Tibial nerve (tissue), 4 donors: ENCODE results near the gene RUNX1. TPM values are rescaled to one million over a fixed set of nuclear protein-coding genes. Genes with fewer than 3 reads are reported as not detected.

ENCODE experiments used
- DNase-seq, 2 donors: peaks; one replicate each; pipeline ENCODE4 v3.0.0-alpha.2; 2019; ENCODE audit warnings: low spot score in 2 of 2
- H3K27ac ChIP-seq, 4 donors: fragments of 200-600 bp; sonication (generic) in 3 of 4; one replicate each; pipeline ENCODE4 v1.5.1; 2017 to 2019; ENCODE audit warnings: mild to moderate bottlenecking in 1 of 4
- H3K27me3 ChIP-seq, 2 donors: fragments of 200-600 bp; sonication (generic) in 1 of 2; one replicate each; pipeline versions ENCODE4 v1.5.1 to v1.6.0; 2017 to 2019
- H3K36me3 ChIP-seq, 3 donors: fragments of 200-600 bp; sonication (generic); one replicate each; pipeline ENCODE4 v1.5.1; 2018 to 2019
- H3K4me1 ChIP-seq, 4 donors: fragments of 200-600 bp; sonication (generic) in 3 of 4; one replicate each; pipeline ENCODE4 v1.5.1; 2017 to 2019
- H3K4me3 ChIP-seq, 4 donors: fragments of 200-600 bp; sonication (generic) in 3 of 4; one replicate each; pipeline ENCODE4 v1.5.1; 2017 to 2019; ENCODE audit warnings: mild to moderate bottlenecking in 1 of 4, moderate library complexity in 1 of 4
- H3K9me3 ChIP-seq, 4 donors: fragments of 200-600 bp; sonication (generic) in 3 of 4; one replicate each; pipeline ENCODE4 v1.5.1; 2017 to 2019
- EP300 ChIP-seq, 2 donors: sonication (generic); formaldehyde crosslinking; IDR thresholded peaks; one replicate each; pipeline ENCODE4 v1.6.1; 2017; ENCODE audit warnings: antibody characterized with exemption in 2 of 2, mild to moderate bottlenecking in 1 of 2
- POLR2A ChIP-seq, 2 donors: fragments of 450-650 bp; IDR thresholded peaks; one replicate each; pipeline ENCODE4 v1.6.1; 2017; ENCODE audit warnings: antibody characterized with exemption in 2 of 2, mild to moderate bottlenecking in 2 of 2, moderate library complexity in 2 of 2
- WGBS, 2 donors: methylation state at CpG; one replicate each; pipeline ENCODE4 v1.1.5; 2018; 5-methylcytosine and 5-hydroxymethylcytosine counted together
- total RNA-seq, 4 donors: library from RNA; depleted of rRNA; stranded (reverse); fragments of >200 nt; gene quantifications; one replicate each; pipeline ENCODE4 v1.1.0, GENCODE V29; 2016
- TF ChIP-seq, protein P1 (sequence below), 5 experiments: fragments of 200-600 bp in 3 of 5; fragments of 450-650 bp in 2 of 5; sonication (generic) in 3 of 5; IDR thresholded peaks; one replicate each; pipeline ENCODE4 v1.5.1; 2016 to 2019; ENCODE audit warnings: antibody characterized with exemption in 5 of 5, mild to moderate bottlenecking in 3 of 5, moderate library complexity in 2 of 5

The RUNX1 gene
- total RNA-seq, 4 donors from 2014 or later: 23.6 to 36.9 (median 26.3) TPM

DNA sequence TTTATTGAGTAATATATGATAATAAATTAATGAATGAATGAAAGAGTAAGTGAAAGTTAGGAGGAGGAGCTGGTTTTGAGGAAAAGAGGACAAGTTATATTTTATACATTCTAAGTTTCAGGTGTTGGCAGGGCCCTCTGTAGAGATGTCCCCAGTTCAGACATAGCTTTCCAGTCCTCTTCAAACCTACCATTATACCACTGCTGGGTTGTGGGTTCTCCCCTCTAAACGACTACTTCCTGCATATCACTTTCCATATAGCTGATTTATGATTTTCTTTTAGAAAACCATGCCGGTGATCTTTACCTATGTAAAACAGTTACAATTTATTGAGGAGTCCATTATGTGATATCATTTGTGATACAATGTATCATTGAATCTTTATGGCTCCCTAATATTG is 116.9 kb downstream of the RUNX1 start:
- H3K4me3 ChIP-seq: no peak overlapping the region
- no peaks in the 10 kb centered on the region for H3K27me3 ChIP-seq
- no peaks in the 10 kb centered on the region for H3K36me3 ChIP-seq
- H3K9me3 ChIP-seq: no peaks in the 10 kb centered on the region
- no peak for DNase-seq
- TF ChIP-seq POLR2A (IDR thresholded peaks at IDR 0.05) (no peak), EP300 (IDR thresholded peaks at IDR 0.05) (no peak)
- TF ChIP-seq, protein P1, sequence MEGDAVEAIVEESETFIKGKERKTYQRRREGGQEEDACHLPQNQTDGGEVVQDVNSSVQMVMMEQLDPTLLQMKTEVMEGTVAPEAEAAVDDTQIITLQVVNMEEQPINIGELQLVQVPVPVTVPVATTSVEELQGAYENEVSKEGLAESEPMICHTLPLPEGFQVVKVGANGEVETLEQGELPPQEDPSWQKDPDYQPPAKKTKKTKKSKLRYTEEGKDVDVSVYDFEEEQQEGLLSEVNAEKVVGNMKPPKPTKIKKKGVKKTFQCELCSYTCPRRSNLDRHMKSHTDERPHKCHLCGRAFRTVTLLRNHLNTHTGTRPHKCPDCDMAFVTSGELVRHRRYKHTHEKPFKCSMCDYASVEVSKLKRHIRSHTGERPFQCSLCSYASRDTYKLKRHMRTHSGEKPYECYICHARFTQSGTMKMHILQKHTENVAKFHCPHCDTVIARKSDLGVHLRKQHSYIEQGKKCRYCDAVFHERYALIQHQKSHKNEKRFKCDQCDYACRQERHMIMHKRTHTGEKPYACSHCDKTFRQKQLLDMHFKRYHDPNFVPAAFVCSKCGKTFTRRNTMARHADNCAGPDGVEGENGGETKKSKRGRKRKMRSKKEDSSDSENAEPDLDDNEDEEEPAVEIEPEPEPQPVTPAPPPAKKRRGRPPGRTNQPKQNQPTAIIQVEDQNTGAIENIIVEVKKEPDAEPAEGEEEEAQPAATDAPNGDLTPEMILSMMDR (IDR thresholded peaks at IDR 0.05): no peak
- WGBS, 2 donors: 80 to 95% methylated on average over 2 of the region's 2 CpGs
- H3K27ac ChIP-seq: no peak overlapping the region
- H3K4me1 ChIP-seq: peaks cover 0 to 12% (median 2%) of the 10 kb centered on the region in 4 donors

DNA sequence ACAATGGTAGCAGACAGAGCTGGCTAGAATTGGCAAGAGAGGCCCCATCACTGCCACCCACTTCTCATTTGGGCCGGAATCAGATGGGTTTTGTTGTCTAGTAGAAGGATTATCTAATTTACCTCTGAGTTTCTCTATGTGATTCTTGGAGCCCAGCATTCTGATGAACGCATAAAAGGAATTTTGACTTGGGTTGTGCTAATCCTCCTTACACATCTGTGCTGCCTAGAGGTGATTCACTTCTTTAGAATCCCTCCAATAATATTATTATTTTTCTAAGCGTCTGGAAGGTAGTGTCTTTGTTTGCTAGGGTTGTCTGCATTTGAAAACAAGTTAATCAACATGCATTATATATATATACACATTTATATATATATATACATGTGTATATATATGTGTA is 118.1 kb downstream of the RUNX1 start:
- no peak overlapping the region for H3K27ac ChIP-seq
- no peak for DNase-seq
- H3K4me3 ChIP-seq: no peak overlapping the region
- H3K4me1 ChIP-seq: peaks cover 0 to 10% (median 2%) of the 10 kb centered on the region in 4 donors
- no peaks in the 10 kb centered on the region for H3K36me3 ChIP-seq
- no peak for TF ChIP-seq EP300 (IDR thresholded peaks at IDR 0.05)
- TF ChIP-seq POLR2A (IDR thresholded peaks at IDR 0.05): no peak
- TF ChIP-seq, protein P1 (IDR thresholded peaks at IDR 0.05): no peak
- no peaks in the 10 kb centered on the region for H3K27me3 ChIP-seq
- WGBS, 2 donors: 41 to 50% methylated on average over 3 of the region's 3 CpGs
- H3K9me3 ChIP-seq: no peaks in the 10 kb centered on the region

DNA sequence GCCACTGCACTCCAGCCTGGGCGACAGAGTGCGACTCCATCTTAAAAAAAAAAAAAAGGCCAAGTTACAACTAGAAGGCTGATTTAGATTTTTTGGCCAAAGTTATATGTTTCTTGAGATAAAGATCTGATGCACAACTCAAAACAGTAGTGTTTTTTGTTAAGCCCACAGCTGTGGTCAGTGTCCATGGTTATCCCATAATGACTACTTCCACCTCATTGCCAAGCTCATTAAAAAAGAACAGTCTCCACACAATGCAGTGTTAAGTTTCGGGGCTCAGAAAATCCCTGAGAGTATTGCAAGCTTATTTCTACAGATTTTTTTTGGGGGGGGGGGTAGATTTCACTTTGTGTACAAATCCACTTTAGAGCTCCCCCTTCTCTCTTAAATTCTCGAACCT is 120.5 kb downstream of the RUNX1 start:
- WGBS, 2 donors: 88 to 91% methylated on average over 4 of the region's 4 CpGs

DNA sequence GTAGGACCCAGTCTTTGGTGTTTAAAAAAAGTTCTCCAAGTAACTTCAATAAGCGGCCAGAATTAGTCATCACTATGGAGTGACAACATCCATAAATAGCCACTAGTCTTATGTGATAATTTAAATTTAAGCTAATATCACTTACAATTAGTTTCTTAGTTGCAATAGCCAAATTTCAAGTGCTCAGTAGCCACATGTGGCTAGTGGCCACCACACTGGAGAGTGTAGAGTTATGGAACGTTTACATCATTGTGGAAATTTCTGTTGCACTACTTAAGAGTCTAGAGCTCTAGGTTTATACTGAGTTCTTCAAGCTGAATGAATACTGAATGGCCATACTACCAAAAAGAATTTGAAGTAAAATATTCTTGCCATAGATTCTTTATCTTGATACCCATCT is 121.1 kb downstream of the RUNX1 start:
- H3K4me1 ChIP-seq: peaks cover 0 to 9% (median 0%) of the 10 kb centered on the region in 4 donors
- H3K4me3 ChIP-seq: no peak overlapping the region
- H3K9me3 ChIP-seq: no peaks in the 10 kb centered on the region
- H3K27me3 ChIP-seq: no peaks in the 10 kb centered on the region
- H3K36me3 ChIP-seq: no peaks in the 10 kb centered on the region
- 79 to 86% methylated on average over 2 of the region's 2 CpGs for WGBS, 2 donors
- H3K27ac ChIP-seq: no peak overlapping the region
- DNase-seq: no peak
- TF ChIP-seq POLR2A (IDR thresholded peaks at IDR 0.05) (no peak), EP300 (IDR thresholded peaks at IDR 0.05) (no peak)
- TF ChIP-seq, protein P1 (IDR thresholded peaks at IDR 0.05): no peak

More for the DNA sequence above, 120.5 kb downstream of the RUNX1 start:
- H3K27me3 ChIP-seq: no peaks in the 10 kb centered on the region
- H3K36me3 ChIP-seq: no peaks in the 10 kb centered on the region
- no peak overlapping the region for H3K4me3 ChIP-seq
- H3K4me1 ChIP-seq: peaks cover 0 to 9% (median 2%) of the 10 kb centered on the region in 4 donors
- TF ChIP-seq, protein P1 (IDR thresholded peaks at IDR 0.05): no peak
- TF ChIP-seq EP300 (IDR thresholded peaks at IDR 0.05) (no peak), POLR2A (IDR thresholded peaks at IDR 0.05) (no peak)
- H3K9me3 ChIP-seq: no peaks in the 10 kb centered on the region
- H3K27ac ChIP-seq: no peak overlapping the region
- no peak for DNase-seq

DNA sequence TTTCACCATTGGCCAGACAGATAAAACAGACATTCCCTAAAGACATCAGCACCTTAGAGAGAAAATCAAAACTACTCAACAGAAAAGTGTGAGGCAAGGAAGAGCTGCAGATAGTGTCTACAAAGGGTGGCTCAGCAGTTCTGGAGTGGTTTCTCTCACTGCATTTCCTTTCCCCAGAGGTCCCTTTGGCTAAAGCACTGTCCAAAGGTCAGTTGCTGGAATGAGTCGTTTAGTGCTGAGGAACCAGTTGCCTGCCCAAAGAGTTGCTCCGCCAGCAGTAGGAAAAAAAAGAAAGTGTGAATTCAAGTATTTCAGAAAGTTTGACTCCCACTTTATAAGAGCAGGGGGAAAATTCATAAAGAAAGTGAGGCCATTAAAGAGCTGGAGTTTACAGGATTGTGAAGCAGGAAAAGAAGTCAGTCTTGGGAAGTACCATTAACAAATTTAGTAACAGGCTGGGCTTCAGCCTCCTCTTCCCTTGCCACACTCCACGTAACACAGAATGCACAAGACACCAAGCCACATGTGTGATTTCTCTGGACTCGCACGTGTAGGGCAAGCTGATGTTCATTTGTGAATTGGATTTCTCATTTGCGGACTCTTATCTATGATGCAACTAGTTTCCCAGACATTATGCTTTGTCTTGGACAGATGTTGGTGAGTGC is 122.2 kb downstream of the RUNX1 start:
- no peak overlapping the region for H3K27ac ChIP-seq
- TF ChIP-seq EP300 (IDR thresholded peaks at IDR 0.05): peak in 1 of 2 donors; percentile 16
- TF ChIP-seq POLR2A (IDR thresholded peaks at IDR 0.05): no peak
- peak in 1 of 2 donors; percentile 36 for DNase-seq
- peaks cover 0 to 9% (median 0%) of the 10 kb centered on the region in 4 donors for H3K4me1 ChIP-seq
- no peaks in the 10 kb centered on the region for H3K9me3 ChIP-seq
- no peaks in the 10 kb centered on the region for H3K27me3 ChIP-seq
- no peaks in the 10 kb centered on the region for H3K36me3 ChIP-seq
- WGBS, 2 donors: 45 to 56% methylated on average over 6 of the region's 6 CpGs
- no peak overlapping the region for H3K4me3 ChIP-seq
